HG02642 (cell line): ENCODE results near the gene GOLGA6L7.
"Not testable (repeated sequence)": the region's sequence is repeated elsewhere in the genome, so short reads cannot be mapped to it uniquely, and the experiment has no call there.

Experiments
- ATAC-seq: cut with Tn5 transposase; IDR thresholded peaks from one replicate; pipeline ENCODE4 v1.9.1; 2021; ENCODE audit warnings: mild to moderate bottlenecking; ENCODE audit not compliant: unreplicated experiment, poor library complexity

Gene GOLGA6L7, protein sequence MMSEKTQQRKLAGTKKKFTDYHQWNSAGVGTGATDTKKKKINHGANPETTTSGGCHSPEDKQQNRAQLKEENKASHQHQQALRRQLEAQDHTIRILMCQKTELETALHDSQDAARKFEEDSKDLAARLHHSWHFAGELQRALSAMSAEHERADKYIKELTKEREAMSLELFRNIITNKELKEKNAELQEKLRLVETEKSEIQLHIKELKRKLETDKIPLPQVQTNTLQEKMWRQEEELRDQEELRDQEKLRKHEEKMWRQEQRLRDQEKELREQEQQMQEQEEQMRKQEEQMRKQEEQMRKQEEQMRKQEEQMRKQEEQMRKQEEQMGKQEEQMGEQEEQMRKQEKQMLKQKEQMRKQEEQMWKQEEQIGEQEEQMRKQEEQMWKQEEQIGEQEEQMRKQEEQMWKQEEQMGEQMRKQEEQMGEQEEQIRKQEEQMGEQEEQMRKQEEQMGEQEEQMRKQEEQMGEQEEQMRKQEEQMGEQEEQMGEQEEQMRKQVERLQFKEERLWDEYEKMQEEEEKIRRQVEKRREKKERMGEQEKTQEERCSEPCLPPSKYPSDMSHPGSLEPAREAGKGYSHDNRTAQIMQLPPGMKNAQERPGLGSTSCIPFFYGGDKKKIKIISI

DNA sequence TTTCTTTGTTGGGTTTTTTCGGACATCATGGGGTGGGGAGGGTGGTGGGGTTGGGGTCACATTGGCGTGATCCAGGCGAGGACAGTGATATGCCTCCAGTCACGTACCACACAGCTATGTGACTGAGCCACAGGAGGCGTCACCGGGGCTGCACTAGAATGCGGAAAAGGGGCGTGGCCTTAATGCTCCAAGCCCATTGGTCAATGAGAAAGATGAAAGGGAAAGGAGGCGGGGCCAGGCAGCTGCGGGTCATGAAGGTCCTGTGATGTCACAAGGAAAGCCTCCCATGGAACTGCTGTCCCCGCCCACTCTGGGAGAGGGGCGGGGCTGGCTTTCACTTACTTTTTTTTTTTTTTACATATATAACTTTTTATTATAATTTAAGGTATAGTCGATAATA, at the start of gene GOLGA6L7:
Gene GOLGA6L7 (minus strand): TSS at position 124 of the 400 bp plus-strand sequence. CDS start 95 bp downstream, at position 29.
- ATAC-seq = not testable (repeated sequence)

DNA sequence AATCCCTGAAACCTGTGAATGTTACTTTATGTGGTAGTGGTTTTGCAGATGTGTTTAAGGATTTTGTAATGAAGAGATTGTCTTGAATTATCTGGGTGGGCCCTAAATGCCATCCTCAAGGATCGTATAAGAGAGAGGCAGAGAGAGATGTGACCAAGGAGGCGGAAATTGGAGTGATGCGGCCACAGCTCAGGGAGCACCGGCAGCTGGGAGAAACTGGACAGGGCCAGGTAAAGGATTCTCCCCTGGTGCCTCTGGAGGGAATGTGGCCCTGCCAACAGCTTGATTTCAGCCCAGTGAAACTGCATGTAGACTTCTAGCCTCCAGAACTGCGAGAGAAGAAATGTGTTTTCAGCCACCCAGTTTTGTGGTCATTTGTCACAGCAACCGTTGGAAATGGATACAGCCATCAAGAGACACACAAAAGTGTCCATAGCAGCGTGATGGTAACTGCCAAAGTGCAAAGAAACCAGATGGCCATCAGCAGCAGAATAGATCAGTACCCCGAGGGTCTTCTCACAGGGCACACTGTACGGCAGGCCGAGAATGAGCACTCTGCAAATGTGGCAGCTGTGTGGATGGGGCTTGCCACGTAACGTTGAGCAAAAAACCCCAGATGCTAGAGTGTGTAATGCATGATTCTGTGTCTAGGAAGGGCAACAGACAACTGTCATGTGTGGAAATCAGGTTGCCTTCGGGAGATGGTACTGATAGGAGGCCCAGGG, 49.6 kb upstream of the GOLGA6L7 start:
- ATAC-seq = no peak

DNA sequence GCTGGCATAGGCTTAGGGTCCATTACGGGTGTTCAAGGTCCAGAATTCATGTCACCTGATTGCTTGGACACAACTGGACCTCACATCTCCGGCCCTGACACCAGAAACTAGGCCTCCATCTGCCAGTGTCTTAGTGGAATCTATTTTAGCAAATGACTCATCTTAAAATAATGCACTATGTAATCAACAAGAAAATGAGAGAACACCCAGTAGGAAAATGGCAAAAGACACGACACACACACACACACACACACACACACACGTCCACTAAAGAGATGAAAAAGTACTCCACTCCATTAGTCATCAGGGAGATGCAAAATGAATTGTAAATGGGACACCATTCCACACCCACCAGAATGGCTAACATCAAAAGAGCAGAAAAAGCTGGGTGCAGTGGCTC, 48.5 kb upstream of the GOLGA6L7 start:
- no peak for ATAC-seq

GRCh38 chr15:28895566-28895965, 47.1 kb upstream of the GOLGA6L7 start:
- no peak for ATAC-seq

- no peak for ATAC-seq
These were observed 46.7 kb upstream of the GOLGA6L7 start for GRCh38 chr15:28895146-28895545.

DNA sequence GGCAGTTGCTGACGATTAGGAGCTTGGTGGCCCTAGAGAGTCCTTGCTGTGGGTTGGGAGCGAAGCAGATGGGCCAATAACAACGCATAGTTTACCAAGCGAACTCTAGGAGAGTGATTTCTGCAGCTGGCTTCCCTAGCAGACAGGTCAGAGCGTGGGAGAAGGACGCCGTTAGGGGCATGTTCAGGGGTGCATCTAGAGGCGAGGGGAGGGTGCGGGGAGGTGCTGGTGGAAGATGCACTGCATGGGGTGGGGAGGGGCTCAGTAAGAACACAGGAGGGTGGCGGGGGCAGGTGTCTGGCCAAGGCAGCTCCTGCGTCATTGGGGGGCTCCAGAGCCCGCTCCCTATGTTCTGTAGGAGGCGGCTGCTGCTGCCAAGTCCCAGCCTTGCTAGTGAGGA, 46.2 kb upstream of the GOLGA6L7 start:
- no peak for ATAC-seq

DNA sequence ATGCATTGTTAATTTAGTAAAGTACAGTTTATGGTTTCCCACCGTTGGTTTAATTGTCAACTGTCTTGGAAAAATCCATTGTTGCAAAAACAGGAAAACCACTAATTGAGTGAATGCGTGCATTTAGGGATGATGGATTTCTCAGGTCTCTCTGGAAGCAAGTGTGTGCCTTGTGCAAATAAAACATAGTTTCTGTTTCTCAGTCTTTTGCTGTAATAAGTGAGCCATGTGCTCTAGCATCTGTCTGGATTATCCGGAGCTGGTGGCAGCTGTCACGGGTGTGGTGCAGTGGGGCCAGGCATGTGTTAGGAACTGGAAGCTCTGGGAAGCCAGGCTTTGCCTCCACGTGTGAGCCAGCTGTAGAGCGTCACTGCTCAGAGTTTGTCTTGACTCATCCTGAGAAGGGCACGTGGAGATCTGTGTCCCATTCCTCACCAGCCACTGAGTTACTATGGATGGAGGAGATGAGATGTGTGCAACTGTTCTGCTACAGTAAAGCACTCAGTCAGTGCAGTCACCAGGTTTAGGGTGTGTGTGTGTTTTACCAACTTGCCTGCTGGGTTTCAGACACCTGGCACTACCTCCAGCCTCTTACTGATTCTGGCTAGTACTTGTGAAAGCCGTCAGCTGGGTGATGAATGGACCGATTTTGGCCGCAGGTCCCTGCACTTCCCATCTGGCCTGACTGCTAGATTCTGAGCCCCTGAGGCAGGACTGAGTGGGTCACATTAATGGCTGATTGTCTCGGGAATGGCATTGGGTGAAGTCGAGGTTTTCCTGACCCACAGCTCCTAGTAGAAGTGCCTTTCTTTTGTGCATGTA, 44.6 kb upstream of the GOLGA6L7 start:
- ATAC-seq = no peak

GRCh38 chr15:28891588-28891987, 43.1 kb upstream of the GOLGA6L7 start:
- ATAC-seq = no peak

GRCh38 chr15:28890711-28891495, 42.5 kb upstream of the GOLGA6L7 start:
- ATAC-seq = no peak

DNA sequence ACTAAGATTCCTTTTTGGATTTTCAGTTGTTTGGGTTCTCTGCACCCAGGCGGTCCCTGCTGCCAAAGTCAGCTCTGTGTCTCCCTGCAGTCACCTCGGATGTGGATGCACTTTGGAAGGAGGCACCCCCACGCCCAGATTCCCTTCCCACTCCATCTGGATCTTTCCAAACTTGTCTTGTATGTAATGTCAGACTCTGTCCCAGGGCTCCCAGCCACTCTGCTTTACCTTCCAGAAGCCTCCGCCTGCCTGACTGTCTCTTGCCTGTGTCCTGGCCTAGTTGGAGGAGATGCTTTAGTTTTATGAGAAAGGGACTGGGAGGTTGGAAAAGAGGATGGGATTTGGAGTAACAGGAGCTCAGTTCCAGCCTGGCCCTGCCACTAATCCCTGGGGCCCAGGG, 41.8 kb upstream of the GOLGA6L7 start:
- not testable (repeated sequence) for ATAC-seq

DNA sequence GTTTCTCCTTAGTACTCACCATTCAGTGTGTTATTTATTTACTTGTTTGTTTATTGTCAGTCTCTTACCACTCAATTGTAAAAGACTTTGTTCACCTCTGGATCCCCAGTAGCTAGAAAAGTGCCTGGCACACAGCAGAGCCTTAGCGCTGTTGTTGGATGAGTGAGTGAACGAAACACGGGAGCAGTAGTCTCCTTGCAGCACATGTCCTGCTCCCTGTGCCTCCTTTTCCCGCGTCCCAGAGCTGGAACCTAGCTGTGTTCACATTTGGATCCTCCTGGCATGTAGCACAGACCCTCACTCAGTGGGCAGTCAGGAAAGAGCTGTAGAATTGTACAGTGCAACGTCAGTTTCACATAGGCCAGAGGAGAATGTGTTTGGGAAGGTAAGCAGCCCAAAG, 41.4 kb upstream of the GOLGA6L7 start:
- ATAC-seq = not testable (repeated sequence)

DNA sequence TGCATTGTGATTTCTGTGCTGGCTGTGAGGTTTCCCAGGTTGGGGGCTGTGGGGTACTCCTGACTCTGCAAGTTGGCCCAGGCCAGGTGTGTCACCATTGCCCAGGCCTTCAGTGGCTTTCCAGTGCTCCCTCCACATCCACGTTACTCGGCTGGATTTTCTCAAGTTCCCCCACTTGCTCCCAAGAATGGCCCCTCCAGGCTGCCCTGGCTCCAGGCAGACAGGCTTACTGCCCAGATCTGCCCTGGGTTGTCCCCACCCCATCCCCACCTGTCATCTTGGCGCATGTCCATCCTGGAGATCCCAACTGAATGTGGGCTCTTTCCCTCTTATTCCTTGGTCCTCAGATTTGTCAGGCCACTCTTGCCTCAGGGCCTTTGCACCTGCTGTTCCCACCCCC, 40.9 kb upstream of the GOLGA6L7 start:
- no peak for ATAC-seq

- no peak for ATAC-seq
These were observed 40.5 kb upstream of the GOLGA6L7 start for GRCh38 chr15:28888900-28889299.

GRCh38 chr15:28888302-28888894, 40.0 kb upstream of the GOLGA6L7 start:
- ATAC-seq = no peak

DNA sequence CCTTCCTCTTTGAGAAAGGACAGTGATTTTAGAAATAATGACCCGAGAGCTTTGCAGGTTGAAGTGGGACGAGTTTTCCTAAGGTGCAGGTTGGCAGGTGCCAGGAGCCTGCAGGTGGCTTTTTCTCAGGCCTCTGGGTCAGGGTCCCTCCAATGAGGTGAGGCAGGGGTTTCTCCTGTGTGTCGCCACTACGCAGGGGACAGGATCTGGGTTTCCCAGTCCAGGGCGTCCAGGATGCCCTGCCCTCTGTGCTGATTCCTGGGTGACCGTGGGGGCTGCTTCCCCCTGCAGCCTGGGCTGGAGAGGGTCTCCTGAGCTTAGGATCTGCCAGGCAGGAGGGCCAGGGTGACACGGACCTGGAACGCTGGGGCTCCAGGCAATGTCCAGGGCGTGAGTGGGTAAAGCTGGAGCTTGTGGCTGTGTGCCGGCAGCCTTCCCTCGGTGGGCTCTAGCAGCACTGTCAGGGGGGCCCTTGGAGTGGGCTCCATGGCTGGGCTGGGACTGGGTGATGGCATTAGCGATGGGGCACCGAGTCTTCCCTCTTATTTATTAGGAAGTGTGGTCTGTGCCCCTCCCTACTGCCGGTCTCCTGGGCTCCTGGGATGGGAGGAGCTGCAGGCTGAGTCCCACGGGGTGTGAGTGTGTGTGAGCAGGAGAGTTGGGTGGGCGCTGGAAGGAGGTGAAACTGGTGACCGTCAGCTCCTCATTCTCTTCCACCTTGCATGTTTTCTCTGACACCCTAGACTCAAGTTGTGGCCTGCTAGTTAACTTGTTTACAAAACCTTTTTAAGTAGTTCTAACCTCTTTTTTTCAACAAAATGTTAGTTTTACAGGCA, 39.1 kb upstream of the GOLGA6L7 start:
- ATAC-seq = no peak

GRCh38 chr15:28886431-28887338, 38.2 kb upstream of the GOLGA6L7 start:
- ATAC-seq = no peak
